Brain microvascular endothelial cell (primary cell): ENCODE results near the gene KRTAP1-1.
A peak's percentile ranks its signal among the peaks of the same experiment; 100 is the strongest.
"Not testable (repeated sequence)": the region's sequence is repeated elsewhere in the genome, so short reads cannot be mapped to it uniquely, and the experiment has no call there.

ENCODE experiments used
- DNase-seq: peaks from one replicate; pipeline ENCODE4 v3.0.0-alpha.2; 2020
- H3K27ac ChIP-seq: fragments of 250-450 bp; sonication (Bioruptor Pico); 2 replicates; pipeline ENCODE4 v1.5.1; 2020; ENCODE audit warnings: mild to moderate bottlenecking, moderate library complexity
- H3K27me3 ChIP-seq: fragments of 250-450 bp; sonication (Bioruptor Pico); replicated peaks from 2 replicates; pipeline ENCODE4 v1.5.1; 2020; ENCODE audit warnings: mild to moderate bottlenecking
- H3K36me3 ChIP-seq: fragments of 250-450 bp; sonication (Bioruptor Pico); replicated peaks from 2 replicates; pipeline ENCODE4 v1.5.1; 2020; ENCODE audit warnings: mild to moderate bottlenecking
- H3K4me3 ChIP-seq: 2 replicates; pipeline ENCODE4 v1.5.1; 2011; ENCODE audit warnings: low read depth, mild to moderate bottlenecking, control low read depth, low read length, moderate library complexity
- CTCF ChIP-seq: IDR thresholded peaks from 2 replicates; pipeline ENCODE4 v1.5.1; 2011; ENCODE audit warnings: low read depth, mild to moderate bottlenecking, moderate library complexity, low read length, control low read depth, inconsistent platforms; ENCODE audit errors: missing control alignments
- in situ Hi-C: cut with HindIII; loops from 2 replicates; pipeline ENCODE4 v1.10.0; 2017; ENCODE audit warnings: low sequenced_read_pairs, low pct_ligation_motif_present

The KRTAP1-1 gene

GRCh38 chr17:41037853-41038350 is 3.3 kb downstream of the KRTAP1-1 start:
- TF ChIP-seq CTCF = no peak
- Histone ChIP-seq H3K4me3 (no peak overlapping the region), H3K36me3 (no peaks in the 10 kb centered on the region), H3K27ac (no peak overlapping the region), H3K27me3 (no peaks in the 10 kb centered on the region)
- no peak for DNase-seq
- in situ Hi-C loops = no loop called here

GRCh38 chr17:41034346-41034935 is 6.8 kb downstream of the KRTAP1-1 start, which contains the start of gene KRTAP1-3:
Gene KRTAP1-3, minus strand, starts transcription at chr17:41034874. Its CDS starts 53 bp downstream, at chr17:41034821.
- H3K36me3 ChIP-seq, H3K27ac ChIP-seq, H3K27me3 ChIP-seq, in situ Hi-C loops, H3K4me3 ChIP-seq, DNase-seq: not testable (repeated sequence)

GRCh38 chr17:41029633-41030245 is 11.5 kb downstream of the KRTAP1-1 start, which contains the start of gene KRTAP1-4:
Gene KRTAP1-4, minus strand, starts transcription at chr17:41030195. Its CDS starts 117 bp downstream, at chr17:41030078.
- in situ Hi-C loops = no loop called here

GRCh38 chr17:41026715-41027471 is 14.4 kb downstream of the KRTAP1-1 start, which contains the start of gene KRTAP1-5:
Gene KRTAP1-5, minus strand, starts transcription at chr17:41027208. Its CDS starts 53 bp downstream, at chr17:41027155.
- Histone ChIP-seq H3K36me3 (no peaks in the 10 kb centered on the region), H3K27me3 (no peaks in the 10 kb centered on the region), H3K27ac (no peak within 1 kb of the TSS), H3K4me3 (no peak within 1 kb of the TSS)
- TF ChIP-seq CTCF = no peak
- peak; percentile 10 for DNase-seq
- in situ Hi-C loops = no loop called here

More at GRCh38 chr17:41029633-41030245, 11.5 kb downstream of the KRTAP1-1 start, which contains the start of gene KRTAP1-4:
- TF ChIP-seq CTCF = no peak
- H3K27me3 ChIP-seq = no peaks in the 10 kb centered on the region
- H3K4me3 ChIP-seq = no peak within 1 kb of the TSS
- no peak for DNase-seq
- H3K27ac ChIP-seq = no peak within 1 kb of the TSS
- H3K36me3 ChIP-seq = no peaks in the 10 kb centered on the region

- Histone ChIP-seq H3K27me3 (no peaks in the 10 kb centered on the region), H3K4me3 (no peak overlapping the region), H3K27ac (no peak overlapping the region), H3K36me3 (no peaks in the 10 kb centered on the region)
- no peak for TF ChIP-seq CTCF
- in situ Hi-C loops = no loop called here
- peak; percentile 7 for DNase-seq
Observed at GRCh38 chr17:41024697-41025096, 16.6 kb downstream of the KRTAP1-1 start.

GRCh38 chr17:41020336-41020735 is 20.9 kb downstream of the KRTAP1-1 start:
- H3K27ac ChIP-seq = no peak overlapping the region
- H3K27me3 ChIP-seq = no peaks in the 10 kb centered on the region
- in situ Hi-C loops = no loop called here
- no peak for DNase-seq
- TF ChIP-seq CTCF = no peak
- no peaks in the 10 kb centered on the region for H3K36me3 ChIP-seq
- no peak overlapping the region for H3K4me3 ChIP-seq
